ENCODE data around the gene OR2T4. TPM values are rescaled to one million over a fixed set of nuclear protein-coding genes. Genes with fewer than 3 reads are reported as not detected.

The OR2T4 gene
- total RNA-seq, 1 donor from 2014 or later = not detected

Other genes with a start within 250 kb of the OR2T4 start
- not detected for gene OR2M5, start 216.5 kb upstream of the OR2T4 start, total RNA-seq
- gene OR2M2, start 186.8 kb upstream of the OR2T4 start, total RNA-seq = not detected
- not detected for gene OR2M3, start 164.4 kb upstream of the OR2T4 start, total RNA-seq
- not detected for gene OR2M4, start 130.2 kb upstream of the OR2T4 start, total RNA-seq
- gene OR2T33, start 83.7 kb upstream of the OR2T4 start, total RNA-seq = not detected
- not detected for gene OR2T12, start 58.2 kb upstream of the OR2T4 start, total RNA-seq
- not detected for gene OR2M7, start 37.1 kb upstream of the OR2T4 start, total RNA-seq
- not detected for gene OR14C36, start 12.9 kb upstream of the OR2T4 start, total RNA-seq
- gene OR2T6, start 14.1 kb downstream of the OR2T4 start, total RNA-seq = not detected
- not detected for gene OR2T1, start 41.4 kb downstream of the OR2T4 start, total RNA-seq
- gene OR2T2, start 84.0 kb downstream of the OR2T4 start, total RNA-seq = not detected
- not detected for gene OR2T3, start 111.7 kb downstream of the OR2T4 start, total RNA-seq
- not detected for gene OR2T5, start 126.9 kb downstream of the OR2T4 start, total RNA-seq
- not detected for gene OR2G6, start 146.4 kb downstream of the OR2T4 start, total RNA-seq
- gene OR2T29, start 201.1 kb downstream of the OR2T4 start, total RNA-seq = not detected
- not detected for gene OR2T34, start 213.1 kb downstream of the OR2T4 start, total RNA-seq
- not detected for gene OR2T10, start 236.0 kb downstream of the OR2T4 start, total RNA-seq